SH-SY5Y (cell line): ENCODE measurements around the gene DNAJC16.

Source experiments
- GATA2 ChIP-seq: IDR thresholded peaks from 2 replicates; pipeline ENCODE4 v1.6.1; 2011; ENCODE audit warnings: mild to moderate bottlenecking, low read depth, low read length
- GATA3 ChIP-seq: IDR thresholded peaks from 2 replicates; pipeline ENCODE4 v1.6.1; 2011; ENCODE audit warnings: low read depth, mild to moderate bottlenecking, low read length, moderate library complexity

GRCh38 chr1:15550573-15550972, 23.9 kb downstream of the DNAJC16 start:
- TF ChIP-seq GATA3 (no peak), GATA2 (no peak)
